ENCODE results near the gene ZNHIT3.

The ZNHIT3 gene

DNA sequence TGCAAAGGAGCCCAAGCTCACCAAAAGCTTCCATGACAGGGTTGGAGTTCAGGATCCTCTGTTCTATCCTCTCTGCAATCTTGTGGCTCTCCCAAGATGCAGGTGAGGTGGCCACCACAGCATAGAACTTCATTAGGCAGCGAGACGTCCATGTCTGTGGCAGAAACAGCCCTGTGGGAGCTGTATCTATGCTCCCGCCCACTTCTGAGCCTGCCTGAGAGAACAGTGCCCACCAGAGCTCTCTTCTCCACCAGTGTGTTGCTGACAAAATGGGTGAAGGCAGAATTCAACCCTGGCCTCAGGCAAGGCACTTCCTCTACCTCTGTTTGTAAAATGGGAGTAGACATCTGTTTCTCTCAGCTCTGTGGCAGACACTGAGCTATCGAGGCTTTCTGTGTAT lies 29.4 kb downstream of the ZNHIT3 start:
- DNase-seq: no peak

GRCh38 chr17:36523113-36523512 lies 36.6 kb downstream of the ZNHIT3 start:
- DNase-seq: no peak

GRCh38 chr17:36524428-36524876 lies 38.0 kb downstream of the ZNHIT3 start:
- DNase-seq: peak; percentile 36

- peak; percentile 42 for DNase-seq
Observed at GRCh38 chr17:36525113-36525512, 38.6 kb downstream of the ZNHIT3 start.

DNA sequence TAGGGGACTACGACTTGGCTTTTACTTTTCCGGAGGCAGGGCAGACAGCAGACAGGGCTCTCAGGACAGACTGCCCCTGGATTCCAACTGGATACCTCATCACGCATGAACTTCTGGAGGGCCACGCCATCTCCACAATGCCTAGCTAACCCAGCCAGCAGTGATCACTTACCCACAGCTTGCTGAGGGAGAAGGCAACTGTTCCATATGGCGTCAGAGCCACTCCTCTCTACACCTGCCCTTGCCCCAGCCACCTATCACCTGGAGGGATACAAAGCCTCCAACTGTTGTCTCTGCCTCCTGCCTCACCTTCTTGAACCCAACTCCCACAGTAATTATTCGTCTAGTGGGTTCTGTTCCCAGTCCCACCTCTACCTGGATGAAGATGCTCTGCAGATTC lies 39.4 kb downstream of the ZNHIT3 start:
- no peak for DNase-seq

GRCh38 chr17:36527621-36528250 lies 41.3 kb downstream of the ZNHIT3 start:
- DNase-seq: no peak

DNA sequence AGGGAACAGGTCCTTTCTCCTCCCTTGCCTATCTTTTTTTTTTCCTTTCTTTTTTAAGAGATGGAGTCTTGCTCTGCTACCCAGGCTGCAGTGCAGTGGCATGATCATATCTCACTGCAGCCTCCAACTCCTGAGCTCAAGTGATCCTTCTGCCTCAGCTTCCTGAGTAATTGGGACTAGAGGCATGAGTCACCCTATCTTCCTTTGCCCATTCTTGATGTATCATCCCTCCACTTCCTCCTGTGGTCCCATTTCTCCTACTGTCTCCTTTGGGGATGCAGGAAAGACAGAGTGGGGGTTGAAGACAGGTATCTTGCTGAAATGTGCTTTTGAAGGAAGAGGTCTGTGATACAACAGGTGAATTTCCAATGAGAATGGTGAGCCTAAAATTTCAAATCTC lies 42.6 kb downstream of the ZNHIT3 start:
- DNase-seq: peak; percentile 82

DNA sequence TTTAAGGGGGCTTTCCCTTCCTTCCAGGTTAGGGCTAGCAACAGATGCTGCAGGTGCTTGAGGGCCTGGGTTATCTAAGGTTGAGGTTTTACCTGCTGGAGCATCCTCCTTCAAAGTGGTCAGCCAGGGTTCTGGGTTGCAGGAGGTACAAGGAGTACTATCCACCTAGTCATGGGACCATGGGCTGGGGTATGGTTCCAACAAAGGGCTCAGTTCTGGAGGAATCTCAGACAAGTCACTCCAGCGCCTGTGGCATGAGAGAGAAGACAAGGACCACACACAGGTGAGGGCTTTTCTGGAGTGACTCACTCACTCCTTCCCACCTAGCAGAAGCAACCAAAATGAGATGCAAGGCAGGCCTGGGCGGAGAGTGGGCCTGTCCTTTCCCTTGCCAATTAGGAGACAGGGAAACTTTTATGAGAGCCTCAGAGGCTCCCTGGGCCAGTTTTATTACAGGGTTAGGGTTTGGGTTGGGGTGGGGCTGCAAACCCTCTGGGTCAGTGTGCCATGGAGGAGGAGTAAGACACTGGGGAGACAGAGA lies 46.0 kb downstream of the ZNHIT3 start:
- no peak for DNase-seq

DNA sequence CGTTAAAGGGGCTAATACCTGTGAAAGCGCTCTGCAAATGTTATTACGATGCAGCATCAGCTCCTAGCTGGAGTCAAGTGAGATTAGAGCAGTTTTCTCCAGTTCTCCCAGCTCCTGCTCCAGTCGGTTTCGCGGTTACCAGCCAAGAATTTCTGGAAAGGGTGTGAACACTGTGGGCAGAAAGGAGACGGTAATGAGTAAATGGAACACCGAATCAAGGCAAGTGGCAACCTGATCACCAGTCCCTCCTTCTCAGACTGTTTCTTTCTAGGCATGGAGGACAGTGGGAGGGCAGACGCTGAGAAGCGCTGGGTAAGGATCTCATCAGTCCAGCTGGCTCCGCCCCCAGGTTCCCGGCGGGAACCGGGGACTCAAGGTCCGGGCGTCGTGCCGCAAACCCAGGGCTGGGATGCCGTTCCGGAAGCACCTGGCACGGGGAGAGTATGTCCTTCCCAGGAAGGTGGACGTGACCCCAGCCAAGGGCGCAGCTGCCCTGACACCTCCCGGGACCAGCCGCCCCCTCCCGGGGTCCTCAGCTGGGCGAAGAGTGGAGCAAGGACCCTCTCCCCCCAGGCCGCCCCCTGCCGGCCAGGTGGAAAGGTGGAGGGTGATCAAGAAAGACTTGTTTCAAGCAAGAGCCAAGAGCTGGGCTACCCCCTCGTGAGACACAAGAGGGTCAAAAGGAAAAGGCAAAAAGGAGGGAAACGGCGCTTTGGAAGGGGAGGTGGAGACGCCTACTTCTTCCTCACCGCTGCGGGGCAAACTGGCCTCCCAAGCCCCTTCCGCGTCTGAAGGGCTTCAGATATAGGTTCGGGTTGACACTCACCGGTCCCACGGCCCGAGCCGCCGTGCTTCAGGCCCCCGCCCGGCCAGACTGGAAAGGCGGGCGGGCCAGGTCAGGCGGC lies 47.7 kb downstream of the ZNHIT3 start:
- DNase-seq: peak; percentile 37

DNA sequence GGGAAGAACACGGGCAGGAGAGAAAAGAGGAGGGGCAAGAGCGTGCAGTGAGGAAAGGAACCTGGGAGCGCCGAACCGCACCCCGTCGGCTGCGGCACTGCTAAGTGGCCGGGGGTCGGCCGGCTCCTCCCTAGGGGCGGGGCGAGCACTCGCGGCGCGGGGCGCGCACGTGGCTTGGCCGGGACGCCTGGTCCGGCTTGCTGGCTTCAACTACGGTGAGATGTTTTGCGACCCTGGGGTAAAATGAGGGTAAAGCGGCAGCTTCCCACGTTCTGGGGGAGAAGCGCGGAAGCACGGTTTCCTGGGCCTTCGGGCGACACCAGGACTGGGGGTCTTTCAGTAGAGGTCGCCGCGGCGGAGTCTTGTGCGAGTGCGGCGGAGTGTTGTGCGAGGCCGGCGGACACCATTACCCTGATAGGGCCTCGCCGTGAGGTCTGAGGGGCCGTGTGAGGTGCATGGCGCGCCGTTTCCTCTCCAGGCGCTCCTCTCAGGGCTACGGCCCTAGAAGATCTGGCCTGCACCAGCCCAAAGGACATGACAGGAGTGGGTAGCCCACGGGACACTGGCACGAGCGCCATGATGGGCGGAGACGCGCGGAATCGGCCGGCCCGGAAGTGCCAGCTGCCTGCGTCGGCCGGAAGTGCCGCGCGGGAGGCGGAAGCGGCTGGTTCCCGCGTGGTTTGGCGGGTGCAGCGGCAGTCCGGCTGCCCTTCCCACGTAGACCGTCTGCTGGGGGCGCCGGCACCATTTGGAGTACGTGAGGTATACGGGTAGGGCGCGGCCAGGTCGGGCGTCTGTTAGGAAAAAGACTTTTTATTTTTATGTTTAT lies 48.6 kb downstream of the ZNHIT3 start, which contains the start of the genes MYO19 and PIGW:
Gene MYO19 (minus strand): TSS at position 29 of the 829 bp plus-strand sequence. CDS start 2,330 bp downstream, outside the sequence.
Gene PIGW (plus strand): TSS at position 148 of the 829 bp plus-strand sequence. CDS start 2,115 bp downstream, outside the sequence.
- peak; percentile 92 for DNase-seq

GRCh38 chr17:36535669-36536081 lies 49.2 kb downstream of the ZNHIT3 start:
- no peak for DNase-seq

DNA sequence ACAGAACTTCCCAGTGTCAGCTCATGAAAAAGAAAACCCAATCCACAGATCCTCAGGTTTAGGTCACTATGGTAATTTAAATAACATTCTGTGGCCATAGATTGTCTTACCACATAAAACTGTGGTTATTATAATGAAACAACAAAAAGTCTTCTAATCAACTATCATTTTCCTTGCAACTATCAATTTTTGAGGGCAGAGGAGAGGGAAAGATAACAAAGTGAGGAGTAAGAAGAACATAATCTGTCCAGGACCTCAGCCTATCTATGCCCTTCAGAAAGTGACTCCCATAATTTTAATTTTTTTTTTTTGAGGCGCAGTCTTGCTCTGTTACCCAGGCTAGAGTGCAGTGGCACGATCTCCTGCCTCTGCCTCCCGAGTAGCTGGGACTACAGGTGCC lies 54.2 kb downstream of the ZNHIT3 start:
- DNase-seq: no peak

DNA sequence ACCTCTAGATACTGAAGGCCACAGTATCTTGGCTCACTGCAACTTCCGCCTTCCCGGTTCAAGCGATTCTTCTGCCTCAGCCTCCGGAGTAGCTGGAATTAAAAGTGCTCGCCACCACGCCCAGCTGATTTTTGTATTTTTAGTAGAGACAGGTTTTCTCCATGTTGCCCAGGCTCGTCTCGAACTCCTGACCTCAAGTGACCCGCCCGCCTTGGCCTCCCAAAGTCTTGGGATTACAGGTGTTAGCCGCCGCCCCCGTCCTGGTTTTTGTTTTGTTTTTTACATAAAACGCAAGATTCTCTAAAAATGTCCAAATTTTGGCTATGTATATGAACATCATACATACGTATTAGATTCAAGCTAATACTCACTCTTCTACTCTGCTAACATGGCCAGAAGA lies 56.3 kb downstream of the ZNHIT3 start:
- no peak for DNase-seq

DNA sequence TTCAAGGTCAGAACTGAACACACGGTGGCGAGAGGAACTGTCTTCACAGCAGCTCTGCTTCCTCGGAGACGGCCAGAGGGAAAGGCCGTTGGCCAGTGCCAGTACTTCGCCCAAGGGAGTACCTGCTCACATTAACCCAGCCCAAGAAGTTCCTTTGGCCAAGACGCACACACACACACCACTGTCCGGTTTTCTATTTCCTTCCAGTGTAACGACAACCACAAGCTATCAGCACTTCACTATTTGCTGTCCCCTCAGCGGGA lies 57.5 kb downstream of the ZNHIT3 start:
- DNase-seq: peak; percentile 57

DNA sequence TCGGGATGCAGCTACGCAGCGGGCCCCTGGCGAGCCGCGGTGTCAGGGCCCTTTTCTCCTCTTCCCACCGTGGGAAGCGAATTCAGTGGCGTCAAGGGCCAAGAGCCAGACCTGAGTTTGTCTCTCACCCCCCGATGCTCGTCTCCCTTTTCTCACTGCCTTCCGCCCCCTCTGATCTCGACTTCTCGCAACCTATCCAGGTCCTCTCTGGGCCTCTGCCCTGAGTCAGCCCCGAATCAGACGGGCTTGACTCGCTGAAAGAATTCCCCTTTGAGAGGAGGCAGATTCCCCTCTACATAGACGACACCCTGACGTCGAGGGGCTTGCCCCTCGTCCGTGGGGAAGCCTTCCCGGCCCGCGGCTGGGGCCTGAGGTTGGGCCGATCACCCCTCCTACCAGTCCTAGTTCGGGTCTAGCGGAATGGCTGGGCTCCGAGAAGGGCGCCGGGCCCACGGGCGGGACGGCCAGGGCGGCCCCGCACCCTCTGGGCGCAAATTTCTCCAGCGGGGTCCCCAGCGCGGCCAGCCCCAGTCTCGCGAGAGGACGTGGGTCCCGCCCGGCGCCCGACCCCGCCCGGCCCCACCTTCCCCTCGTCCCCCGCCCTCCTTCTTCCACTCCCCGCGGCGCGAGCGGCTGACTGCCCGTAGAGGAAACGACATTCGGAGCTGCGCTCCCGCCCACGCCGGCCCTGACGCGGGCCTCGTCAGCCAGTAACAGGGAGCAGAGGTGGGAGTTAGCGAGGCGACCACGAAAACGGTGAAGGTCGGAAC lies 58.0 kb downstream of the ZNHIT3 start, which contains the start of gene GGNBP2:
Gene GGNBP2 (plus strand): TSS at position 613 of the 770 bp plus-strand sequence. CDS start 806 bp downstream, outside the sequence.
- peak; percentile 94 for DNase-seq

DNA sequence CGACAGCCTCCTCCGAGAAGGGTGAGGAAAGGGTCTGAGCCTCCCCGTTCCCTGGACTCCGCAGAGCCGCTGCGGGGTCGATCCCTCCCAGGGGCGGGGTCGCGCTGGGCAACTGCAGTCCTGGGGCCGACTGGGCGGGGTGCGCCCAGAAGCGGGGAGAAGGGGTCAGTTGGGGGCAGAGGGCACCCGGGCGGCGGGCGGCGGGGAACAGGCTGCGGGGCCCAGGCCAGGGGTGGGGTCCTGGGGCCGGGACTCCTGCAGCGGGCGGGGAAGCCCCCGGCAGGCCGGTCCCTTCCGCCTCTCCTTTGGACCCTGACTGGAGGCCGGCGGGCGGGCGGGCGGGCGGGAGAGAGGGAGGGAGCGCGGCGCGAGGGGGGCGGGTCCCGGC lies 58.6 kb downstream of the ZNHIT3 start:
- DNase-seq: no peak
